GM23248 (cell line): Measurements from ENCODE around the gene HASPIN.

ENCODE experiments used
- EZH2 ChIP-seq: fragments of 200-600 bp; sonication (generic); IDR thresholded peaks from 2 replicates; pipeline ENCODE4 v1.6.1; 2018; ENCODE audit warnings: antibody characterized with exemption, mild to moderate bottlenecking; ENCODE audit not compliant: insufficient read depth, poor library complexity, severe bottlenecking
- EZH2phosphoT487 ChIP-seq: fragments of 200-600 bp; sonication (generic); IDR thresholded peaks from 2 replicates; pipeline ENCODE4 v1.6.1; 2018; ENCODE audit warnings: antibody characterized with exemption, moderate library complexity, mild to moderate bottlenecking, low read depth; ENCODE audit not compliant: insufficient read depth

GRCh38 chr17:3695723-3696411 lies 27.8 kb upstream of the HASPIN start, which contains the start of gene P2RX5:
- TF ChIP-seq EZH2phosphoT487 (no peak), EZH2 (no peak)
